ENCODE data around the gene IDS.
"Not testable (repeated sequence)": the region's sequence is repeated elsewhere in the genome, so short reads cannot be mapped to it uniquely, and the experiment has no call there.

- not testable (repeated sequence) for TF ChIP-seq MXI1 (IDR thresholded peaks at IDR 0.05; ENCODE audit: low read depth, low read length); RCOR1 (IDR thresholded peaks at IDR 0.05; ENCODE audit: low read length); POLR2AphosphoS5 (IDR thresholded peaks at IDR 0.05; ENCODE audit: low read depth, low read length); CTCF (IDR thresholded peaks at IDR 0.05); IRF3 (IDR thresholded peaks at IDR 0.05; ENCODE audit: low read depth, low read length)
Measured at GRCh38 chrX:149551939-149552248, 46.8 kb upstream of the IDS start.

All from SK-N-SH (cell line).